Muscle of arm (tissue), 14 donors: ENCODE results near the gene HSD3B2. TPM values are rescaled to one million over a fixed set of nuclear protein-coding genes. Genes with fewer than 3 reads are reported as not detected.
"Not testable (repeated sequence)": the region's sequence is repeated elsewhere in the genome, so short reads cannot be mapped to it uniquely, and the experiment has no call there.

Experiments used
- DNase-seq: peaks from one replicate; pipeline ENCODE4 v3.0.0-alpha.2; 2013
- long read RNA-seq, 11 donors: transcript quantifications; one replicate each; lab custom pipeline, GENCODE V29; 2026
- polyA plus RNA-seq, 12 donors: library from polyadenylated mRNA; unstranded; fragments of 120-200 nt; gene quantifications; one replicate each; pipeline ENCODE4 v1.2.1, GENCODE V29; 2013; ENCODE audit not compliant: insufficient read length in 12 of 12

HSD3B2 gene
- under 1 TPM in 2 of 12 donors, not detected in 10; 0.14 to 0.24 TPM for polyA plus RNA-seq
- long read RNA-seq, donor 1, result 0 reads
- long read RNA-seq, donor 2, result 0 reads
- long read RNA-seq, donor 3, result 0 reads
- long read RNA-seq, donor 4, result 0 reads
- long read RNA-seq, donor 5, result 0 reads
- long read RNA-seq, donor 6, result 0 reads
- long read RNA-seq, donor 7, result 0 reads
- long read RNA-seq, donor 8, result 0 reads
- long read RNA-seq, donor 9, result 0 reads
- long read RNA-seq, donor 10, result 0 reads
- long read RNA-seq, donor 11, result 0 reads

GRCh38 chr1:119414950-119415349 lies at the start of gene HSD3B2:
Gene HSD3B2, plus strand, starts transcription at chr1:119415150. Its CDS starts 270 bp downstream, at chr1:119415420.
- DNase-seq, result no peak

- DNase-seq, result no peak
Observed at GRCh38 chr1:119366424-119366823, 48.5 kb upstream of the HSD3B2 start.

DNA sequence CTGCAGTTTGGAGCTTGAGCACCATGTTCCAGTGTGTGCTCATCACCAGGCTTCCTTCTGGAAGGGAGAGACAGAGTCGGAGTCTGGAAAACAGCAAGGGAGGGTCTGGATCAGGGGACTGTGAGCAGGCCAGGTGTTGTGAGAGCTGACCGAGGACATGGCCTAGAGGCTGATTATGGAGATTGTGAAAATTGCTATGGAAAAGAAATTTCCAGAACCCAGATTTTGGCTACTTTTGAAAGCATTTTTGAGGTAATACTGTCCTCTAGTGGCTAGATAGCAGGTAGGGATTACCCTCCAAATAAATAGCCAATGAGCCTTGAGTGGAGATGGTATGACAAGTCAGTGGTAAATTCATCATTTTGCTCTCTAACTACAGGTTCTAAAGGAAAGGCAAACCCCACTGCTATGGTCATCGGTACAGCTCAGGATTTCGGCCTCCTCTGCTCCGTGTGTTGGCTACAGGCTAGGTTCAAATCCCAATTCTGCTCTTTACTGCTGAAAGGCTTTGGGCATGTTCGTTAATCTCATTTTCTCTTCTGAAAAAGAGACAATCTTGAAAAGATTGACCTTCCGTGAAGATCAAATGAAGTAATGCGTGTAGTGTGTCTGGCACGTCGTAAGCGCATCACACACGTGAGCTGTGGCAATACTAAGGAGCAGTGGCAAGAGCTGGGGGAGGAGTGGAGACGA lies 47.4 kb upstream of the HSD3B2 start:
- peak; percentile 48 for DNase-seq

DNA sequence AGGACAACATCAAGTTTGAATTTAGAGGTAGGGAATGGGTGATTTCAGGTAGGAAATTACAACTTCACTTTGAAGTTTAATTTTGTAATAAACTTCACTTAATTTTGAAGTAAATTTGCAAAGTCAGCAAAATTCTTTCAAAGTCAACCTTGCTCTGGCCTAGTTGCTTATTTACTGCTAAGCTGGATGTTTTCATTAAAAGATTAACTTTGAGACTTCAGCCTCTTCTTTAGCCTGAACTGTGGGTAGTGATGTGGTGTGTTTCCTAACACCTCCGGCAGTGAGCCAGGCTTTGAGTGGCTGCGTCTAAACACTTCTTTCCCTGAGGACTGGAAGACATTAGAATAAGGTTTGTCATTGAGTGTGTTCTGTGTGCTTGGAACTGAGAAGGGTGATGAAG lies 46.4 kb upstream of the HSD3B2 start, which contains the start of gene HAO2:
TSS of gene HAO2 (plus strand) at position 232 of the 400 bp plus-strand sequence. CDS start 12,301 bp downstream, outside the sequence.
- no peak for DNase-seq

DNA sequence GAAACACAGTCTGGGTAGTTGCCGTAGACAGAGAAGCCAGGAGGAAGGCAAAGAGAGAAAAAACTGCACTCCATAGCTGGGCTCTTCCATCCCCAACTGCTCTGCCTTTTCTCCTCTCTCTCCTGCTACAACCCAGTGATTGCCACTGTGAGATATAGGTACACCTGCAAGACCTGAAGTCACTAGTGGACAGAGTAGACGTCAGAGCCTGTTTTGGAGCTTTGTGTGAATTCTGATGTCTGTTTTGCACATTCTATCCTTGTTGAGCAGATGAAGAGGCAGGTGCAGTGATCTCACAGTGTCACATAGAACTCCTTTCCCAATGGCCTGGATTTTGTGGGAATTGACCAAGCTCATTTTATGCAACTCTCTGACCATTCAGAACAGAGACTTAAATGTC lies 44.2 kb upstream of the HSD3B2 start:
- DNase-seq, result no peak

DNA sequence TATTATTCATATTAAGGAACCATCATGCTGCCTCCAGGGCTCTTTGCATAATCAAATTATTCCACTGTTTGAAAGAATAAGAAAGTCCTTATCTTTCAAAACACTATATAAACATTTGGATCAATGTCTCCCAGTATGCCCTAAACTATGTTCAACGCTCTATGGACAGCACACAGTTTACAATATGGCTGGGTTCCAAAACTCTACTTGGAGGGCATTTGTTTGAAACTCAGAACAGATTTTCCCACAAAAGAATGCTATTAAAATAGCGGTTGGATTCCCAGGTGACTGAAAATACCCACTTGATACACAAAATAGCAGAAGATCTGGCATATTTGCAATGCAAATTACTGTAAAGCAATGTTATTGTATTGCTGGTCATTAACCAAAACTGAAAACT lies 43.1 kb upstream of the HSD3B2 start:
- DNase-seq, result no peak

GRCh38 chr1:119372503-119373086 lies 42.4 kb upstream of the HSD3B2 start:
- peak; percentile 38 for DNase-seq

DNA sequence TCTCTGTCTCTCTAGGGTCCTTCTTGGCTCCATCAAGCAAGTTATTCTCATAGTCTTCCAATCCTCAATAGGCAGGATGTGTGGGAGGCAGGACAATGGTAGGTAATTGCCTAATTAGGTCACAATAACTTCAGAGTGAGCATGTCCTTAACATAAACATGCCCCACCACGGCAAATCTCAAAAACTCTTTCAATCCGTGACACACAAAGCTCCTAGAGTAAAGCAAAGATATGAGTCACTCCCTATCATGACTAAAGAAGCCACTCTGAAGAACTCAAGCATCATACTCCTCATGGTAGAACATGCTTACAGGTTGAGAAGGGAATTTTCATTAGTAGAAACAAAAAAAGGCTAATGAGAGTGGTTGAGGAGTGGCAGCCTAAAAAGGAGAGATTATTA lies 41.5 kb upstream of the HSD3B2 start:
- DNase-seq, result no peak

DNA sequence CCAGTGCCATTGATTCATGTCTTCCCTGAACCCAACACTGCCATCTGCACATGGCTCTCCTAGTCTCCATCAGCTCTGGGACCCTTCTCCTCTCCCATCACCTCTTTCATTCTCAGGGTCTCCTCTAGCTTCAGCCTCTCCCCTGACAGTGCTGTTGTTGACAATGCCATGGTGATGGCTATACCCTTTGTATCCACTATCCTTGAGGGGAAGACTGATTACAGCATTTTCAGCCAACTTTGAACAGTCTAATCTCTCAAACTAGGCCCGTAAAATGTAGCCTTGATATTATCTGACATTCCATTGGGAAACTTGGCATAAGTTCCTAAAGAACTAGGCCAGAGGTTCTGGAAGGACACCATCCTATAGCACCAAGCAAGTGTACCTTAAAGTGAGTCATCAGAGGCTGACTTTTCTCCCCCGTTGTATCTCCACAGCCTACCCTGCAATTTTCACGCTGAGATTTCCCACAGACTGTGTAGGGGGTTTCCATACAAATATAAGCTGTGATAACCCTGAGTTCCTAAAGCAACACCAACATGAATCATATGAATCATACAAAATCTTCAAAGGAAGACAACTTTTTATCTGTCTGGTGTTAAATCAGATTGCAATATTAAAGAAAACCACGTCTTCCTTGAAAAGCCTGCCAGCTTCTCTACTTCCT lies 40.6 kb upstream of the HSD3B2 start:
- DNase-seq, result no peak

- DNase-seq, result no peak
Observed at GRCh38 chr1:119375366-119375765, 39.6 kb upstream of the HSD3B2 start.

GRCh38 chr1:119376594-119376993 lies 38.4 kb upstream of the HSD3B2 start:
- no peak for DNase-seq

- DNase-seq, result not testable (repeated sequence)
Observed at GRCh38 chr1:119377594-119377993, 37.4 kb upstream of the HSD3B2 start.

GRCh38 chr1:119379117-119379516 lies 35.8 kb upstream of the HSD3B2 start:
- DNase-seq, result no peak

DNA sequence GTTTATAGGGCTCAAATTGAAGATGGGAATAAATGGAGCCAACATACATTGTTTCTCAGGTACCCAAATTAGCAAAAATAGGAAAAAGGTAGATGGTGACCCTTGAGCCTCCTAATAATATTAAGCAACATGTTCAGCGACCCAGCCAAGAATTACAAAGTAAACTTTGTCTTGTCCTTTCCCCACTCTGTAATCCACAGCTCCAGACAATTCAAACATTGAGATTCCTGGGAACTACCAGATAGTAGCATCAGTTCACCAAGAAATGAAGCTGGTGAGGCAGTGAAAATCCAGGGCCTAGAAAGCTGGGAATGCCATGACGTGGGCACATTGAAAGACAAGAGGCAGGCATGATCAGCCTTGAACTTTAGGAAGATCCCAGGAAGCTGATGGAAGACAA lies 34.6 kb upstream of the HSD3B2 start:
- no peak for DNase-seq

DNA sequence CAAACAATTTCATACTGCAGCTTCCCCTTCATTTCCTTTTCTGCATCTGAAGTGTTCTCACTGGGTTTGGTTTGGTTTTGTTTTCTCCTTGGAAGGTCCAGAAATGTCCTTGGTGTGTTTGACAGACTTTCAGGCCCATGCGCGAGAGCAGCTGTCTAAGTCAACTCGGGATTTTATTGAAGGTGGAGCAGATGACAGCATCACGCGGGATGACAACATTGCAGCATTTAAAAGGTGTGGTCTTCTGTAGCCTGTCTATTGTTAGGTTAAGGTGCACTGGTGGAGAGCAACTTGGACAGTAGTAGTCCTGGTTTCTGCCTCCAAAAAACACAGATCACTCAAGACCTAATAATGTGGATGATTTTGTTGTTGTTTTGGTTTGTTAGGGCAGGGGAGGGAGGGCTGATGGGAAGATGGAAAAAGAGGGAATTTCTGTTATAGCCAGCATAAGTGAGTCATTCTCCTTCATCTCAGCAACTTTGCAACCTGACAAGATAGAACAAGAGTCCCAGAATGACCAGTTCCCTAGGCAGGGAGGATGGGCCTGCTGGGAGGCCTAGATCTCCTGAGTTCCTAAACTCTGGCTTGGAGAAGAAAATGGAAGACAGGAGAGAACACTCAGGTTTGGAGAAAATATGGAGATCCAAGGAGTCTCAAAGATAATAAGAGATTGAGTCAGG lies 33.8 kb upstream of the HSD3B2 start:
- DNase-seq, result no peak

DNA sequence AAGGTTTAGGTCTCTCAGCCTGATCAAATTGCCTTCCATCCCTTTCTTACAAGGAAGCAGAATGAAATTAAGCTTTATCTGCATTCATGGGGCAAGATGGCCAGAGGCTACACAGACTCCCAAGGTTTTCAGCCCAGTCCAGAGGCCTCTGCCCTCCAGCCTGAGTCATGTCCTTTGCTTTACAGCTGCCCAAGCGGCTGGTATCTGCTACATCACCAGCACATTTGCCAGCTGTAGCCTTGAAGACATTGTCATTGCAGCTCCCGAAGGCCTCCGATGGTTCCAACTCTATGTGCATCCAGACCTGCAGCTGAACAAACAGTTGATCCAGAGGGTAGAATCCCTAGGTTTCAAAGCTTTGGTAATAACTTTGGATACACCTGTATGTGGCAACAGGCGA lies 30.4 kb upstream of the HSD3B2 start:
- DNase-seq, result no peak

DNA sequence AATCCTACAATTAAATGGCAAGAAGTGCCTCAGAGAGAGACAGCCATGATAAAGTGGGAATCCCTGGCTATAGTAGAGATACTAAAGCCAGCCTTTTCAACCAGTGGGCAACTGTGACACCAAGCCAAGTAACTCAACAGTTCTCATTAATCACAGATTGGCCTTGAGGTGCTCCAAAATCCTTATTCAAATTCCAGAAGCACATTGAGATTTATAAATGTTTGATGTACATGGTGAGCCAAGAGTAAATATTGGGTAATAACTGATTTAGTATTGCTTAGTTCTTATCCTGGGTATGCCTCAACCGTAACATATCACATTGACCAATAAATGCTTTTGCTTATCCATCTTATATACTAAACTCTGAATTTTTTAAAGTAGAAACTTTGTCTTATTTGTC lies 29.3 kb upstream of the HSD3B2 start:
- no peak for DNase-seq

- DNase-seq, result no peak
Observed at GRCh38 chr1:119387858-119388257, 27.1 kb upstream of the HSD3B2 start.

GRCh38 chr1:119388450-119388849 lies 26.5 kb upstream of the HSD3B2 start:
- no peak for DNase-seq

DNA sequence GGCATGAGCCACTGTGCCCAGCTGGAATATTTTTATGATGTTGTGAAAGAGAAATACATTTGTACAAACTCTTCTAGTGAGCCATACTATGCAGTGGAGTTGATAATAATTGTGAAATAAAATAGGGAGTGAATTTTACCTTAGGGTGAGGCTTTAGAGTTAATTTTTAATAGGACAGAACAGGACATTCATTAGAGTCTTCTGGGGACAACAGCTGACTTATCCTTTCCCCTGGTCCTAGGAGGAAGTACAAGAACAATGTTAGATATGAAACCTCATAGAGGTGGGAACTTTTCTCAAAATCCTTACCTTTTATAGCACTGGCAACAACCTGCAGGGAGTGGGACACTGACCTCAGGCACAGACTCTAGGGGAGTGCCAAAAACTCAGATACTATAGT lies 24.4 kb upstream of the HSD3B2 start:
- no peak for DNase-seq

DNA sequence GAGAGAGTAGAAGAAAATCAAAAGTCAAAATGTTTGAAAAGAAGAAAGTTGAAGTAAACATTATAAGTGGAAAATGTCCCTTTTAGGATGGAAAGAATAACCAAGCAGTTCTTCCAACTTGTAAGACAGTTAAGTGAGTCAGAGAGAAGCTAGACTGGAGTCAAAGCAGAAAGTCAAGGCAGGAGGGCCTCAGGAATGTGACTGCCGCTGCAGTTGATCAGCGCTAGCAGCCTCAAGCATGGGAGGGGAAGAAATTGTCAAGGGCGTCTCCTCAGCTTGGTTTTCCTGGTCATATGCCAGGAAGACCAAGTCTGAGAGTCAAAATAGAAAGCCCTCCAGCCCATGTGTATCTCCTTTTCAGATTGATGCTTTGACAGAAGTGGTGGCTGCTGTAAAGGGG lies 23.2 kb upstream of the HSD3B2 start:
- DNase-seq, result no peak

- no peak for DNase-seq
Observed at GRCh38 chr1:119394085-119394484, 20.9 kb upstream of the HSD3B2 start.
